Measurements from ENCODE around the gene ACOT2. TPM values are rescaled to one million over a fixed set of nuclear protein-coding genes. Genes with fewer than 3 reads are reported as not detected.
"Not testable (repeated sequence)": the region's sequence is repeated elsewhere in the genome, so short reads cannot be mapped to it uniquely, and the experiment has no call there.

ACOT2 gene
- total RNA-seq, 1 experiment from 2014 or later, result 34.2 TPM

DNA sequence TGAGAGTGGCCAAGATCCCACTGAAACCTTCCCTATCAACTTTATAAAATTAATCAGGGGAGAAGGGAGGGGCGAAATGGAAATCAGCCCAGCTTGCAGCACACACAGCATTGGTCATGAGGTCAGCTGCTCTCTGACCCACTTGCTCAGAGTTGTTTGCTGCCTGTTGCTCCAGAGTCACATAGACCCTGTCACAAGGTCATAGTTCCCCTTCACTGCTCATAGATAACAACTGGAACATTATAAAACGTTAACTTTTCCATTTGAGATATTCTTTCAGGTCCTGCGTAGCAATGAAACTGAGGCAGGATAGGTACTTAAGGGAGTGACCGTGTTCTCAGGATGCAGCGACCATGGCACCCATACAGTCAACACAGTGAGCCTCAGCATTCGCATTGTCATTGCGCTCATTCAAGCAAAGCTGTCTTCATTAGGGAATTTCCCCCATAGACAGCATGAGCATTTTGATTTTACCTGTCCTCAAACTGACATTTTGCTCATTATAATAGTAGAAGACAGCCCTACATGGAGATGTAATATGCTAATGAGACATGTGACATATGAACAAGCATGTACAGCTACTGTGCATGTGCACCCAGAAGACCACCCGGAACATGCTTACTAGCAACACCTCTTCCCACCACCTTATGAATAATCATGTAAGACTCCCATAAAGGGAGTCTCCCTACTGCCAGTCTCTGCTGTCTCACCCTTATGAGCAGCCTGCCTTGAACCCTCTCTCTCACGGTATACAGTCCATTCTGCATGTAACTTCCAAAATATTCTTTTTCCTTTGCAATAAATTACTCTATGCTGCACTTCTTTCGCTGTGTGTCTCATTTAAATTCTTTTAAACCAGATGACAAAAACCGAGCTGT lies 13.3 kb downstream of the ACOT2 start:
- H3K27ac ChIP-seq (ENCODE audit: low read depth, low read length, poor library complexity, severe bottlenecking); H3K9me3 ChIP-seq (ENCODE audit: low read depth, low read length, poor library complexity, severe bottlenecking); H3K27me3 ChIP-seq (replicated peaks; ENCODE audit: insufficient read depth, low read depth, low read length, poor library complexity); H3K4me3 ChIP-seq (ENCODE audit: low read depth, low read length, poor library complexity, severe bottlenecking); H3K36me3 ChIP-seq (ENCODE audit: insufficient read depth, low read length, poor library complexity, severe bottlenecking); POLR2A ChIA-PET (ENCODE audit: low non-redundant PET); DNase-seq (ENCODE audit: low spot score); H3K4me1 ChIP-seq (ENCODE audit: insufficient read depth, low read length, poor library complexity, severe bottlenecking); BruUV-seq (replicated peaks); CTCF ChIA-PET; intact Hi-C loops (cut with micrococcal nuclease; ENCODE audit: unreplicated experiment): not testable (repeated sequence)

DNA sequence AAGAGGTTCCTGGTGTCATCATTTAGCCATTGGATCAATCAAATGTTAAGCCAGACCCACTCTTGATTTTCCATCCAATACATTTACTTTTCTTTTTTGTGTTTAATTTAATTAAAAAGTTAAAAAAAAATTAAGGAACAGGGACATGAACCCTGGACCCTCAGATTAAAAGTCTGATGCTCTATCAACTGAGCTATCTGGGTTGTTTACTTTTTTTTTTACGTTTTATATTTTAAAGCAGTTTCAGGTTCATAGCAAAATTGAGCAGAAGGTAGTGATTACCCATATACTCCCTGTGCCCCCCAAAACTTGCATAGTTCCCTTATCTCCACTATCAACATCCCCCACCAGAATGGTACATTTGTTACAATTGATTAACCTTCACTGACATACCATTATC lies 19.7 kb downstream of the ACOT2 start:
- Histone ChIP-seq H3K9me3 (ENCODE audit: low read depth, low read length, poor library complexity, severe bottlenecking) (no peaks in the 10 kb centered on the region), H3K4me3 (ENCODE audit: low read depth, low read length, poor library complexity, severe bottlenecking) (no peak overlapping the region), H3K27me3 (replicated peaks; ENCODE audit: insufficient read depth, low read depth, low read length, poor library complexity) (no peaks in the 10 kb centered on the region), H3K27ac (ENCODE audit: low read depth, low read length, poor library complexity, severe bottlenecking) (no peak overlapping the region), H3K4me1 (ENCODE audit: insufficient read depth, low read length, poor library complexity, severe bottlenecking) (no peaks in the 10 kb centered on the region), H3K36me3 (ENCODE audit: insufficient read depth, low read length, poor library complexity, severe bottlenecking) (no peaks in the 10 kb centered on the region)
- ChIA-PET POLR2A (ENCODE audit: low non-redundant PET) (no interaction called here), CTCF (no interaction called here)
- intact Hi-C loops (cut with micrococcal nuclease; ENCODE audit: unreplicated experiment), result no loop called here
- BruUV-seq (replicated peaks), result no TSS peak
- no peak for DNase-seq (ENCODE audit: low spot score)
- TF ChIP-seq EZH2 (IDR thresholded peaks at IDR 0.05; ENCODE audit: borderline replicate concordance, low read depth, low read length, poor library complexity, severe bottlenecking), result no peak
- TF ChIP-seq CTCF (conservative IDR thresholded peaks at IDR 0.05; ENCODE audit: low read depth, low read length), result no peak

- no peak for DNase-seq (ENCODE audit: low spot score)
- TF ChIP-seq CTCF (conservative IDR thresholded peaks at IDR 0.05; ENCODE audit: low read depth, low read length) (no peak), EZH2 (IDR thresholded peaks at IDR 0.05; ENCODE audit: borderline replicate concordance, low read depth, low read length, poor library complexity, severe bottlenecking) (no peak)
- H3K27me3 ChIP-seq (replicated peaks; ENCODE audit: insufficient read depth, low read depth, low read length, poor library complexity), result no peaks in the 10 kb centered on the region
- no peaks in the 10 kb centered on the region for H3K9me3 ChIP-seq (ENCODE audit: low read depth, low read length, poor library complexity, severe bottlenecking)
- POLR2A ChIA-PET (ENCODE audit: low non-redundant PET), result no interaction called here
- intact Hi-C loops (cut with micrococcal nuclease; ENCODE audit: unreplicated experiment), result no loop called here
- no TSS peak for BruUV-seq (replicated peaks)
- no peaks in the 10 kb centered on the region for H3K36me3 ChIP-seq (ENCODE audit: insufficient read depth, low read length, poor library complexity, severe bottlenecking)
- CTCF ChIA-PET, result no interaction called here
- no peaks in the 10 kb centered on the region for H3K4me1 ChIP-seq (ENCODE audit: insufficient read depth, low read length, poor library complexity, severe bottlenecking)
- no peak overlapping the region for H3K4me3 ChIP-seq (ENCODE audit: low read depth, low read length, poor library complexity, severe bottlenecking)
- no peak overlapping the region for H3K27ac ChIP-seq (ENCODE audit: low read depth, low read length, poor library complexity, severe bottlenecking)
These were observed 20.1 kb downstream of the ACOT2 start for GRCh38 chr14:73589116-73589515.

- H3K36me3 ChIP-seq (ENCODE audit: insufficient read depth, low read length, poor library complexity, severe bottlenecking); H3K4me3 ChIP-seq (ENCODE audit: low read depth, low read length, poor library complexity, severe bottlenecking); BruUV-seq (replicated peaks); intact Hi-C loops (cut with micrococcal nuclease; ENCODE audit: unreplicated experiment); H3K4me1 ChIP-seq (ENCODE audit: insufficient read depth, low read length, poor library complexity, severe bottlenecking); CTCF ChIA-PET; H3K27me3 ChIP-seq (replicated peaks; ENCODE audit: insufficient read depth, low read depth, low read length, poor library complexity); H3K27ac ChIP-seq (ENCODE audit: low read depth, low read length, poor library complexity, severe bottlenecking); H3K9me3 ChIP-seq (ENCODE audit: low read depth, low read length, poor library complexity, severe bottlenecking); DNase-seq (ENCODE audit: low spot score): not testable (repeated sequence)
- POLR2A ChIA-PET (ENCODE audit: low non-redundant PET), result interaction anchor here (0.6 kb wide), 1 partner anchor 455 kb away, joined by 4 read pairs; the partner anchor contains the start of gene PSEN1
These were observed 21.6 kb downstream of the ACOT2 start for GRCh38 chr14:73590673-73591004.
